Heart left ventricle (tissue), 13 donors: Measurements from ENCODE around the gene HOXB2.

Experiments used
- POLR2A ChIP-seq, 2 donors: fragments of 450-650 bp; IDR thresholded peaks; one replicate each; pipeline ENCODE4 v1.6.1; 2017; ENCODE audit warnings: antibody characterized with exemption in 2 of 2, mild to moderate bottlenecking in 2 of 2, moderate library complexity in 2 of 2
- TF ChIP-seq, protein P1 (sequence below), 12 donors: fragments of 200-600 bp; sonication (generic) in 4 of 12; IDR thresholded peaks; one replicate each; pipeline versions ENCODE4 v1.5.0 to v1.8.0; 2018 to 2022; ENCODE audit warnings: antibody characterized with exemption in 12 of 12, mild to moderate bottlenecking in 5 of 12
- donor health status: ischemic (EF 13 %, LVEDD 7.1; RV severe dilation, severe dysfunction).
- donor health status: DM: no; HTN: yes; CAD: no.
- donor health status: DM: no; HTN: no; CAD: no.
- donor health status: ischemic (EF 25% LVEDD 6.9; RV normal size, moderate dysfunction).
- donor health status: ischemic (EF 25% LVEDD 5.7; RV mildly dilated, moderate dysfunction).
- donor health status: ischemic (EF 35%, LVEDD 5.7; RV mildly dilated, moderate dysfunction).
- donor health status: nonischemic (EF 11% LVEDD 7.7; RV severe dilation, severe dysfunction).
- donor health status: DM: yes; HTN: yes; CAD: no.
- donor health status: PGD.
- donor health status: ischemic (EF 29% LVEDD 5.4; RV normal size, mild dysfunction).
- donor health status: nonischemic (EF 23%, LVEDD 6.1; RV moderate dilation, normal function).

GRCh38 chr17:48547808-48548522 lies 3.1 kb upstream of the HOXB2 start:
- TF ChIP-seq POLR2A (IDR thresholded peaks at IDR 0.05): no peak
- TF ChIP-seq, protein P1, sequence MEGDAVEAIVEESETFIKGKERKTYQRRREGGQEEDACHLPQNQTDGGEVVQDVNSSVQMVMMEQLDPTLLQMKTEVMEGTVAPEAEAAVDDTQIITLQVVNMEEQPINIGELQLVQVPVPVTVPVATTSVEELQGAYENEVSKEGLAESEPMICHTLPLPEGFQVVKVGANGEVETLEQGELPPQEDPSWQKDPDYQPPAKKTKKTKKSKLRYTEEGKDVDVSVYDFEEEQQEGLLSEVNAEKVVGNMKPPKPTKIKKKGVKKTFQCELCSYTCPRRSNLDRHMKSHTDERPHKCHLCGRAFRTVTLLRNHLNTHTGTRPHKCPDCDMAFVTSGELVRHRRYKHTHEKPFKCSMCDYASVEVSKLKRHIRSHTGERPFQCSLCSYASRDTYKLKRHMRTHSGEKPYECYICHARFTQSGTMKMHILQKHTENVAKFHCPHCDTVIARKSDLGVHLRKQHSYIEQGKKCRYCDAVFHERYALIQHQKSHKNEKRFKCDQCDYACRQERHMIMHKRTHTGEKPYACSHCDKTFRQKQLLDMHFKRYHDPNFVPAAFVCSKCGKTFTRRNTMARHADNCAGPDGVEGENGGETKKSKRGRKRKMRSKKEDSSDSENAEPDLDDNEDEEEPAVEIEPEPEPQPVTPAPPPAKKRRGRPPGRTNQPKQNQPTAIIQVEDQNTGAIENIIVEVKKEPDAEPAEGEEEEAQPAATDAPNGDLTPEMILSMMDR (IDR thresholded peaks at IDR 0.05): no peak
